ENCODE measurements around the gene RASGRP4.

The RASGRP4 gene

GRCh38 chr19:38389957-38390924 lies 35.8 kb downstream of the RASGRP4 start:
- peaks cover 26% of the 10 kb centered on the region for H3K27me3 ChIP-seq (ENCODE audit: insufficient read depth, poor library complexity, severe bottlenecking)

GRCh38 chr19:38389101-38389925 lies 36.7 kb downstream of the RASGRP4 start:
- H3K27me3 ChIP-seq (ENCODE audit: insufficient read depth, poor library complexity, severe bottlenecking): peaks cover 26% of the 10 kb centered on the region
- TF ChIP-seq GABPA (IDR thresholded peaks at IDR 0.05; ENCODE audit: low read depth) (no peak), POLR2AphosphoS5 (IDR thresholded peaks at IDR 0.05; ENCODE audit: low read depth) (no peak), CTCF (IDR thresholded peaks at IDR 0.05; ENCODE audit: insufficient read depth, low read length) (no peak), SPI1 (IDR thresholded peaks at IDR 0.05; ENCODE audit: borderline replicate concordance, low read depth) (no peak), REST (IDR thresholded peaks at IDR 0.05; ENCODE audit: insufficient replicate concordance, low read depth) (no peak)

More at GRCh38 chr19:38389957-38390924, 35.8 kb downstream of the RASGRP4 start:
- DNase-seq (ENCODE audit: low read depth in 1 of 2, low spot score in 1 of 2): no peak
- TF ChIP-seq POLR2AphosphoS5 (IDR thresholded peaks at IDR 0.05; ENCODE audit: low read depth): no peak
- Histone ChIP-seq H3K27ac (replicated peaks) (no peak overlapping the region), H3K4me3 (replicated peaks; ENCODE audit: insufficient read depth, low read length) (no peak overlapping the region)

GRCh38 chr19:38388349-38389100 lies 37.5 kb downstream of the RASGRP4 start, which contains the start of gene SPRED3:
TSS of gene SPRED3 (plus strand) at chr19:38388697. CDS start at chr19:38390303, 1,606 bp downstream.
- Histone ChIP-seq H3K27me3 (ENCODE audit: insufficient read depth, poor library complexity, severe bottlenecking) (peaks cover 19% of the 10 kb centered on the region), H3K27ac (replicated peaks) (no peak within 1 kb of the TSS), H3K4me3 (replicated peaks; ENCODE audit: insufficient read depth, low read length) (peak within 1 kb of the TSS; percentile 25)
- no peak for DNase-seq (ENCODE audit: low read depth in 1 of 2, low spot score in 1 of 2)
- TF ChIP-seq GABPA (IDR thresholded peaks at IDR 0.05; ENCODE audit: low read depth): no peak
- TF ChIP-seq POLR2AphosphoS5 (IDR thresholded peaks at IDR 0.05; ENCODE audit: low read depth): no peak
- TF ChIP-seq CTCF (IDR thresholded peaks at IDR 0.05; ENCODE audit: insufficient read depth, low read length): no peak
- no peak for TF ChIP-seq SPI1 (IDR thresholded peaks at IDR 0.05; ENCODE audit: borderline replicate concordance, low read depth)
- TF ChIP-seq REST (IDR thresholded peaks at IDR 0.05; ENCODE audit: insufficient replicate concordance, low read depth): no peak

More at GRCh38 chr19:38389101-38389925, 36.7 kb downstream of the RASGRP4 start:
- H3K27ac ChIP-seq (replicated peaks): no peak overlapping the region
- H3K4me3 ChIP-seq (replicated peaks; ENCODE audit: insufficient read depth, low read length): no peak overlapping the region
- no peak for DNase-seq (ENCODE audit: low read depth in 1 of 2, low spot score in 1 of 2)
